WERI-Rb-1 (cell line): ENCODE measurements around the gene MAPKAPK3.

Experiments used
- DNase-seq: peaks from one replicate; pipeline ENCODE4 v3.0.0-alpha.2; 2020
- H3K27ac ChIP-seq: fragments of 250-450 bp; sonication (Bioruptor Pico); 2 replicates; pipeline ENCODE4 v1.5.1; 2020; ENCODE audit warnings: mild to moderate bottlenecking, moderate library complexity
- H3K27me3 ChIP-seq: fragments of 250-450 bp; sonication (Bioruptor Pico); 2 replicates; pipeline ENCODE4 v1.5.1; 2021; ENCODE audit warnings: mild to moderate bottlenecking, low read depth, moderate library complexity; ENCODE audit not compliant: insufficient read depth, severe bottlenecking
- H3K36me3 ChIP-seq: fragments of 250-450 bp; sonication (Bioruptor Pico); 2 replicates; pipeline ENCODE4 v1.5.1; 2020; ENCODE audit warnings: mild to moderate bottlenecking, moderate library complexity
- H3K4me3 ChIP-seq: 2 replicates; pipeline ENCODE4 v1.5.1; 2011; ENCODE audit warnings: low read depth, mild to moderate bottlenecking, control low read depth, low read length
- H3K9me3 ChIP-seq: fragments of 250-450 bp; sonication (Bioruptor Pico); 2 replicates; pipeline ENCODE4 v1.5.1; 2021; ENCODE audit warnings: mild to moderate bottlenecking, moderate library complexity; ENCODE audit not compliant: severe bottlenecking
- TF ChIP-seq, protein P1 (sequence below): IDR thresholded peaks from 2 replicates; pipeline ENCODE4 v1.5.1; 2011; ENCODE audit warnings: low read depth, mild to moderate bottlenecking, control low read depth, inconsistent platforms, low read length

MAPKAPK3 gene

DNA sequence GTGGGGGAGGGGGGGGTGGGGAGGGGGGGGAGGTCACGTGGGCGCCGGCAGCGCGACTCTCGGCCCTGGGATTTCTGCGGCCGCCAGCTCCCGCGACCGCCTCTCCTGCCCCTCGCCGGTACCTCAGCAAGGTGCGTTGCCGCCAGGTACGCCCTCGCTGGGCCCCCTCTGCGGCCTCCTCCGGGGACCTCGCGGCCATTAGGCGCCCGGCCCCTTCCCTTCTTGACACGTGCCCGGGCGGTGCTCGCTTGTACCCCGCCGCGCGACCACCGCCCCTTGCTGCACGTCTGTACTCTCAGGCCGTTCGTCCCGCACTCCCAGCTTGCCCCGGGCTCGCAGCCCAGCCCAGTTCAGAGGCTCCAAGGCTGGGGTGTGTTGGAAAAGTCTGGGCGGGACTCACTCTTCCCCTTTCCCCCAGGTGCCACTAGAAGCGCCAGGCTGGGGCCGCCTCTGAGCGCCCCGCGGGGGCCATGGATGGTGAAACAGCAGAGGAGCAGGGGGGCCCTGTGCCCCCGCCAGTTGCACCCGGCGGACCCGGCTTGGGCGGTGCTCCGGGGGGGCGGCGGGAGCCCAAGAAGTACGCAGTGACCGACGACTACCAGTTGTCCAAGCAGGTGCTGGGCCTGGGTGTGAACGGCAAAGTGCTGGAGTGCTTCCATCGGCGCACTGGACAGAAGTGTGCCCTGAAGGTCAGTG is at the start of gene MAPKAPK3:
Gene MAPKAPK3 (plus strand): TSS at position 56 of the 696 bp plus-strand sequence. CDS start 415 bp downstream, at position 471.
- H3K9me3 ChIP-seq, result no peaks in the 10 kb centered on the region

GRCh38 chr3:50567386-50568167 is 49.4 kb upstream of the MAPKAPK3 start, which contains the start of gene C3orf18:
TSS of gene C3orf18 (minus strand) at chr3:50567747. CDS start at chr3:50565699, 2,048 bp downstream.
- DNase-seq, result peak; percentile 82
- Histone ChIP-seq H3K4me3 (peak within 1 kb of the TSS; percentile 48), H3K36me3 (no peaks in the 10 kb centered on the region), H3K27ac (peak within 1 kb of the TSS; percentile 55), H3K9me3 (no peaks in the 10 kb centered on the region), H3K27me3 (no peaks in the 10 kb centered on the region)
- TF ChIP-seq, protein P1, sequence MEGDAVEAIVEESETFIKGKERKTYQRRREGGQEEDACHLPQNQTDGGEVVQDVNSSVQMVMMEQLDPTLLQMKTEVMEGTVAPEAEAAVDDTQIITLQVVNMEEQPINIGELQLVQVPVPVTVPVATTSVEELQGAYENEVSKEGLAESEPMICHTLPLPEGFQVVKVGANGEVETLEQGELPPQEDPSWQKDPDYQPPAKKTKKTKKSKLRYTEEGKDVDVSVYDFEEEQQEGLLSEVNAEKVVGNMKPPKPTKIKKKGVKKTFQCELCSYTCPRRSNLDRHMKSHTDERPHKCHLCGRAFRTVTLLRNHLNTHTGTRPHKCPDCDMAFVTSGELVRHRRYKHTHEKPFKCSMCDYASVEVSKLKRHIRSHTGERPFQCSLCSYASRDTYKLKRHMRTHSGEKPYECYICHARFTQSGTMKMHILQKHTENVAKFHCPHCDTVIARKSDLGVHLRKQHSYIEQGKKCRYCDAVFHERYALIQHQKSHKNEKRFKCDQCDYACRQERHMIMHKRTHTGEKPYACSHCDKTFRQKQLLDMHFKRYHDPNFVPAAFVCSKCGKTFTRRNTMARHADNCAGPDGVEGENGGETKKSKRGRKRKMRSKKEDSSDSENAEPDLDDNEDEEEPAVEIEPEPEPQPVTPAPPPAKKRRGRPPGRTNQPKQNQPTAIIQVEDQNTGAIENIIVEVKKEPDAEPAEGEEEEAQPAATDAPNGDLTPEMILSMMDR, result no peak

More for the DNA sequence above, at the start of gene MAPKAPK3:
- Histone ChIP-seq H3K27me3 (no peaks in the 10 kb centered on the region), H3K27ac (peak within 1 kb of the TSS; percentile 85), H3K4me3 (peak within 1 kb of the TSS; percentile 81), H3K36me3 (peaks cover 2% of the 10 kb centered on the region)
- TF ChIP-seq, protein P1, result 0 out of 2 replicates have a peak, but pooled peaks have one; percentile 0
- peak; percentile 39 for DNase-seq

DNA sequence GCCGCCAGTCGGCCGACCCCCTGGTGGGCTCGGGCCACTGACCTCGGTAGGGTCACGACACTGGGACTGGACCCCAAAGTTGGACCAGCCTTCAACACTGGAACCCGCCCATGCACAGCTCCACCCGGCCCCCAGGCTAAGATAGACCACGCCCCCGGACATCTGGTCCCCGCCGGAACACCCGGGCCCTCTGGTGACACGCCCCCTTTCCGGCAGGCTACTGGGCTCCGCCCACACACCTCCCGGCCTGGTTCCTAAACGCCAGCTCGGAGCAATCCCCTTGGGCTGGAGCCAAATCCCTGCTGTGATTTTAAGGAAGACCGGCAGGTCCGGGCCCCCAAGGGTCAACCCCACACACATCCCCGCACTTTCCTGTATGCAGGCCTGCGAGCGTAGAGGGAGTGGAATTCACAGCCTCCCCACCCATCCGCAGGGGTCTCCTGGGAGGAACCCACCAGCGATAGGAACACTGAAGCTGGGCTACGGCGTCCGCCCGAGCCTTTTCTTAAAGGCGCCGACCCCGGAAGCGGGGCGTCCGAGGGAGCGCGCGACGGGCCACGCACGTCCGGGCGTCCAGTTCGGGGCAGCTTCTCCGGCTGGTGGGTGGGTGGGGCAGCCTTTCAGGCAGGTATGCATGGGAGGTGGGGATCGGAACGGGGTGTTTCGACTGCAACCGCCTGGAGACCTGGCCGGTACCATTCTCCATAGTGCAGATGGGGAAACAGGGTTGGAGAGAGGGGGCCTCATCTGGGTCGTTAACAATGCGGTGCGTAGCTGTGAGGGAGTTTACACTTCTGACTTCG is 47.8 kb upstream of the MAPKAPK3 start, which contains the start of gene HEMK1:
Gene HEMK1 (plus strand): TSS at position 576 of the 803 bp plus-strand sequence. CDS start 1,583 bp downstream, outside the sequence.
- TF ChIP-seq, protein P1, result no peak
- Histone ChIP-seq H3K4me3 (peak within 1 kb of the TSS; percentile 85), H3K9me3 (no peaks in the 10 kb centered on the region), H3K36me3 (no peaks in the 10 kb centered on the region), H3K27me3 (no peaks in the 10 kb centered on the region), H3K27ac (peak within 1 kb of the TSS; percentile 88)
- peak; percentile 98 for DNase-seq

GRCh38 chr3:50570508-50571279 is 46.3 kb upstream of the MAPKAPK3 start:
- no peaks in the 10 kb centered on the region for H3K27me3 ChIP-seq
- no peaks in the 10 kb centered on the region for H3K9me3 ChIP-seq
- no peak overlapping the region for H3K27ac ChIP-seq
- H3K36me3 ChIP-seq, result no peaks in the 10 kb centered on the region
- no peak overlapping the region for H3K4me3 ChIP-seq
- no peak for DNase-seq
- TF ChIP-seq, protein P1, result no peak

- no peak overlapping the region for H3K4me3 ChIP-seq
- no peak for DNase-seq
- H3K27ac ChIP-seq, result no peak overlapping the region
- H3K9me3 ChIP-seq, result no peaks in the 10 kb centered on the region
- no peaks in the 10 kb centered on the region for H3K36me3 ChIP-seq
- no peaks in the 10 kb centered on the region for H3K27me3 ChIP-seq
- TF ChIP-seq, protein P1, result no peak
Observed at GRCh38 chr3:50571486-50571885, 45.5 kb upstream of the MAPKAPK3 start.
